Head of caudate nucleus (tissue), 42 donors: ENCODE results near the gene ACSBG1.
"Not testable (repeated sequence)": the region's sequence is repeated elsewhere in the genome, so short reads cannot be mapped to it uniquely, and the experiment has no call there.

Experiments
- DNase-seq, 42 donors: peaks; one replicate each; pipeline versions ENCODE4 v3.0.0 to v3.0.0-alpha.2; 2020 to 2021; ENCODE audit warnings: mixed read lengths in 7 of 42
- intact Hi-C: fragments of 100-400 bp; cut with DNase I; formaldehyde crosslinking; loops from one replicate; pipeline ENCODE4 v1.15.0; 2022

Gene ACSBG1

GRCh38 chr15:78155355-78155939 lies 78.9 kb downstream of the ACSBG1 start:
- no peak for DNase-seq
- intact Hi-C loops, result no loop called here

- DNase-seq, result no peak
- intact Hi-C loops, result no loop called here
Measured at GRCh38 chr15:78154955-78155354, 79.4 kb downstream of the ACSBG1 start.

- peak in 1 of 42 donors; percentile 27 for DNase-seq
- intact Hi-C loops, result not testable (repeated sequence)
Measured at GRCh38 chr15:78151075-78151474, 83.3 kb downstream of the ACSBG1 start.

- intact Hi-C loops, result no loop called here
Measured at GRCh38 chr15:78149805-78150751, 84.3 kb downstream of the ACSBG1 start.

GRCh38 chr15:78149068-78149804 lies 85.1 kb downstream of the ACSBG1 start, which contains the start of gene IDH3A:
Gene IDH3A (plus strand): TSS chr15:78149362. CDS start chr15:78149404, 42 bp downstream.
- intact Hi-C loops, result no loop called here
- DNase-seq, result peak; percentile 98 to 100 (median 100)

More at GRCh38 chr15:78149805-78150751, 84.3 kb downstream of the ACSBG1 start:
- DNase-seq, result peak in 2 of 42 donors; percentile 25 to 26

GRCh38 chr15:78148392-78149067 lies 85.8 kb downstream of the ACSBG1 start:
- intact Hi-C loops, result no loop called here
- DNase-seq, result peak in 2 of 42 donors; percentile 34 to 38

- intact Hi-C loops, result no loop called here
- peak in 1 of 42 donors; percentile 26 for DNase-seq
Measured at GRCh38 chr15:78147566-78147965, 86.8 kb downstream of the ACSBG1 start.

- peak in 1 of 42 donors; percentile 9 for DNase-seq
- intact Hi-C loops, result no loop called here
Measured at GRCh38 chr15:78146425-78147154, 87.8 kb downstream of the ACSBG1 start.

- intact Hi-C loops, result no loop called here
- no peak for DNase-seq
Measured at GRCh38 chr15:78142332-78142731, 92.0 kb downstream of the ACSBG1 start.

GRCh38 chr15:78140292-78140691 lies 94.1 kb downstream of the ACSBG1 start:
- intact Hi-C loops, result no loop called here
- no peak for DNase-seq

GRCh38 chr15:78139578-78139977 lies 94.8 kb downstream of the ACSBG1 start:
- peak in 1 of 42 donors; percentile 2 for DNase-seq
- intact Hi-C loops, result no loop called here

GRCh38 chr15:78133801-78134200 lies 100.6 kb downstream of the ACSBG1 start:
- intact Hi-C loops, result no loop called here
- no peak for DNase-seq

GRCh38 chr15:78131295-78132061 lies 102.9 kb downstream of the ACSBG1 start, which contains the start of gene CIB2:
Gene CIB2 (minus strand): TSS chr15:78131445. CDS start chr15:78131215, 230 bp downstream.
- intact Hi-C loops, result no loop called here
- DNase-seq, result peak in 41 of 42 donors; percentile 24 to 84 (median 69)

- intact Hi-C loops, result no loop called here
- peak in 5 of 42 donors; percentile 6 to 51 (median 10) for DNase-seq
Measured at GRCh38 chr15:78130466-78131294, 103.7 kb downstream of the ACSBG1 start.

GRCh38 chr15:78129751-78130287 lies 104.5 kb downstream of the ACSBG1 start:
- intact Hi-C loops, result no loop called here
- no peak for DNase-seq

GRCh38 chr15:78129077-78129750 lies 105.2 kb downstream of the ACSBG1 start:
- peak in 4 of 42 donors; percentile 10 to 58 (median 22) for DNase-seq
- intact Hi-C loops, result no loop called here
